Measurements from ENCODE around the gene SLC27A1.

Gene SLC27A1

GRCh38 chr19:17525141-17525540 is 54.8 kb downstream of the SLC27A1 start:
- CTCF ChIA-PET = interaction anchor here (1.3 to 6.0 kb wide), 3 partner anchors 11 to 81 kb away, joined by 3 to 26 read pairs (median 3); no protein-coding TSS in a partner anchor
- POLR2A ChIA-PET = interaction anchor here (0.7 kb wide), 1 partner anchor 55 kb away, joined by 3 read pairs; no protein-coding TSS in a partner anchor
- no peak for DNase-seq (ENCODE audit: extremely low spot score)
- TF ChIP-seq, protein P1, sequence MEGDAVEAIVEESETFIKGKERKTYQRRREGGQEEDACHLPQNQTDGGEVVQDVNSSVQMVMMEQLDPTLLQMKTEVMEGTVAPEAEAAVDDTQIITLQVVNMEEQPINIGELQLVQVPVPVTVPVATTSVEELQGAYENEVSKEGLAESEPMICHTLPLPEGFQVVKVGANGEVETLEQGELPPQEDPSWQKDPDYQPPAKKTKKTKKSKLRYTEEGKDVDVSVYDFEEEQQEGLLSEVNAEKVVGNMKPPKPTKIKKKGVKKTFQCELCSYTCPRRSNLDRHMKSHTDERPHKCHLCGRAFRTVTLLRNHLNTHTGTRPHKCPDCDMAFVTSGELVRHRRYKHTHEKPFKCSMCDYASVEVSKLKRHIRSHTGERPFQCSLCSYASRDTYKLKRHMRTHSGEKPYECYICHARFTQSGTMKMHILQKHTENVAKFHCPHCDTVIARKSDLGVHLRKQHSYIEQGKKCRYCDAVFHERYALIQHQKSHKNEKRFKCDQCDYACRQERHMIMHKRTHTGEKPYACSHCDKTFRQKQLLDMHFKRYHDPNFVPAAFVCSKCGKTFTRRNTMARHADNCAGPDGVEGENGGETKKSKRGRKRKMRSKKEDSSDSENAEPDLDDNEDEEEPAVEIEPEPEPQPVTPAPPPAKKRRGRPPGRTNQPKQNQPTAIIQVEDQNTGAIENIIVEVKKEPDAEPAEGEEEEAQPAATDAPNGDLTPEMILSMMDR (IDR thresholded peaks at IDR 0.05; ENCODE audit: control extremely low read depth, extremely low read depth, low read depth, missing control alignments) = no peak

GRCh38 chr19:17526922-17527321 is 56.6 kb downstream of the SLC27A1 start:
- POLR2A ChIA-PET = no interaction called here
- TF ChIP-seq, protein P1 (IDR thresholded peaks at IDR 0.05; ENCODE audit: control extremely low read depth, extremely low read depth, low read depth, missing control alignments) = no peak
- peak; percentile 81 for DNase-seq (ENCODE audit: extremely low spot score)
- CTCF ChIA-PET = interaction anchor here (1.1 to 6.0 kb wide), 5 partner anchors 13 to 240 kb away, joined by 3 to 26 read pairs (median 4); no protein-coding TSS in a partner anchor

DNA sequence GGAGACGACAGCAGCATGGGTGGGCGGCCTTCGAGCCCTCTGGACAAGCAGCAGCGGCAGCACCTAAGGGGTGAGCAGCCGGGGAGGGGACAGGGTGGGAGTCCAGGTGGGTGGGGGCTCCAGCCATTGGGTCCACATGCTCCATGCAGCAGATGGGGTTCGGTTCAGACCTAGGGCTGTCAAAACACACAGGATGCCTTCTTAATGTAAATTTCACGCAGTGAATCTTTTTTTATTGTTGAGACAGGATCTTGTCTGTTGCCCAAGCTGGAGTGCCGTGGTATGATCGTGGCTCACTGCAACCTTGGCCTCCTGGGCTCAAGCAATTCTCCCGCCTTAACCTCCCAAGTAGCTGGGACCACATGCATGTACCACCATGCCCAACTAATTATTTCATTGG is 57.0 kb downstream of the SLC27A1 start:
- CTCF ChIA-PET = interaction anchor here (0.9 to 6.0 kb wide), 5 partner anchors 17 to 332 kb away, joined by 3 to 26 read pairs (median 4); partner anchors contain the start of gene RPL18A
- POLR2A ChIA-PET = no interaction called here
- TF ChIP-seq, protein P1 (IDR thresholded peaks at IDR 0.05; ENCODE audit: control extremely low read depth, extremely low read depth, low read depth, missing control alignments) = no peak
- no peak for DNase-seq (ENCODE audit: extremely low spot score)

- POLR2A ChIA-PET = no interaction called here
- DNase-seq (ENCODE audit: extremely low spot score) = no peak
Observed at GRCh38 chr19:17528610-17529009, 58.3 kb downstream of the SLC27A1 start.

GRCh38 chr19:17529239-17530158 is 59.2 kb downstream of the SLC27A1 start:
- DNase-seq (ENCODE audit: extremely low spot score) = no peak
- TF ChIP-seq, protein P1 (IDR thresholded peaks at IDR 0.05; ENCODE audit: control extremely low read depth, extremely low read depth, low read depth, missing control alignments) = no peak
- POLR2A ChIA-PET = no interaction called here
- CTCF ChIA-PET = interaction anchor here (0.7 to 6.0 kb wide), 9 partner anchors 10 to 93 kb away, joined by 3 to 26 read pairs (median 4); partner anchors contain the start of gene PGLS

More at GRCh38 chr19:17528610-17529009, 58.3 kb downstream of the SLC27A1 start:
- TF ChIP-seq, protein P1 (IDR thresholded peaks at IDR 0.05; ENCODE audit: control extremely low read depth, extremely low read depth, low read depth, missing control alignments) = no peak
- CTCF ChIA-PET = interaction anchor here (6.0 kb wide), 1 partner anchor 33 kb away, joined by 26 read pairs; no protein-coding TSS in a partner anchor

GRCh38 chr19:17530586-17530985 is 60.3 kb downstream of the SLC27A1 start:
- no peak for DNase-seq (ENCODE audit: extremely low spot score)
- CTCF ChIA-PET = interaction anchor here (1.1 to 6.0 kb wide), 3 partner anchors 13 to 64 kb away, joined by 6 to 26 read pairs (median 6); no protein-coding TSS in a partner anchor
- POLR2A ChIA-PET = no interaction called here
- TF ChIP-seq, protein P1 (IDR thresholded peaks at IDR 0.05; ENCODE audit: control extremely low read depth, extremely low read depth, low read depth, missing control alignments) = no peak
